H1 (cell line): ENCODE measurements around the gene TSPAN5. TPM values are rescaled to one million over a fixed set of nuclear protein-coding genes. Genes with fewer than 3 reads are reported as not detected.

Experiments
- BRCA1 ChIP-seq: IDR thresholded peaks from 2 replicates; pipeline ENCODE4 v1.6.1; 2012; ENCODE audit warnings: low read depth, low read length, improper control_type of control experiment
- CTCF ChIP-seq, 3 experiments: IDR thresholded peaks; 1 replicate in 2 of 3; 2 replicates in 1 of 3; pipeline versions ENCODE4 v1.5.1 to v1.6.1; 2011; ENCODE audit warnings: low read length in 3 of 3, mild to moderate bottlenecking in 3 of 3, inconsistent platforms in 2 of 3, low read depth in 1 of 3, moderate library complexity in 1 of 3; ENCODE audit not compliant: insufficient read depth in 1 of 3; ENCODE audit errors: control extremely low read depth in 1 of 3
- EZH2 ChIP-seq: fragments of 200-600 bp; sonication (generic); IDR thresholded peaks from 2 replicates; pipeline ENCODE4 v1.7.1; 2012; ENCODE audit warnings: low read depth, mild to moderate bottlenecking, moderate library complexity, low read length, inconsistent platforms; ENCODE audit not compliant: severe bottlenecking
- FOSL1 ChIP-seq: IDR thresholded peaks from 2 replicates; pipeline ENCODE4 v1.6.1; 2011; ENCODE audit warnings: mild to moderate bottlenecking, low read depth, low read length, moderate library complexity; ENCODE audit not compliant: insufficient read depth
- RFX5 ChIP-seq: IDR thresholded peaks from 2 replicates; pipeline ENCODE4 v1.6.1; 2011; ENCODE audit warnings: low read depth, low read length, improper control_type of control experiment, borderline replicate concordance
- polyA plus RNA-seq, 7 experiments: library from polyadenylated mRNA; depleted of rRNA in 3 of 7; stranded (reverse) in 5 of 7; unstranded in 2 of 7; fragments of >200 nt in 5 of 7; fragments of 200-250 nt in 2 of 7; gene quantifications; 1 replicate in 5 of 7; 2 replicates in 1 of 7; 4 replicates in 1 of 7; pipeline versions ENCODE4 v1.2.1 to v1.2.3, GENCODE V29; 2011 to 2013; ENCODE audit warnings: missing spikeins in 2 of 7, mixed read lengths in 2 of 7
- total RNA-seq: library from RNA; stranded (reverse); fragmentation: NEBNext Ultra II Directional; extraction: Animal tissue kit (Norgen Biotek cat#: 25700); gene quantifications from 2 replicates; pipeline ENCODE4 v1.2.1, GENCODE V29; 2021

TSPAN5 gene
- total and polyA plus RNA-seq, 2 of the 8 experiments (the other 6 are each of a cell fraction or from before 2014, with no cell fraction given), result 17.6 to 21.2 TPM

- no peak for TF ChIP-seq FOSL1
- TF ChIP-seq RFX5, result no peak
- TF ChIP-seq CTCF (IDR thresholded peaks at IDR 0.05; ENCODE audit: control extremely low read depth in 1 of 3, insufficient read depth in 1 of 3, low read depth in 1 of 3, low read length in 3 of 3), result no peak
- no peak for TF ChIP-seq EZH2
- no peak for TF ChIP-seq BRCA1
- TF ChIP-seq, all 59 proteins: peak for 0
Measured at GRCh38 chr4:98653890-98654867, 4.2 kb downstream of the TSPAN5 start (continued).
